HG02759 (cell line): ENCODE results near the gene GRIN2A.
A peak's percentile ranks its signal among the peaks of the same experiment; 100 is the strongest.

Source experiments
- ATAC-seq: cut with Tn5 transposase; IDR thresholded peaks from one replicate; pipeline ENCODE4 v1.9.1; 2021; ENCODE audit warnings: mild to moderate bottlenecking, moderate library complexity; ENCODE audit not compliant: unreplicated experiment

Gene GRIN2A

GRCh38 chr16:10182222-10183053, at the start of gene GRIN2A:
TSS of gene GRIN2A (minus strand) at chr16:10182428. CDS start at chr16:10180411, 2,017 bp downstream.
- peak; percentile 37 for ATAC-seq

GRCh38 chr16:10231563-10231962, 49.3 kb upstream of the GRIN2A start:
- no peak for ATAC-seq

- no peak for ATAC-seq
These were observed 46.6 kb upstream of the GRIN2A start for GRCh38 chr16:10228779-10229178.

GRCh38 chr16:10226987-10227306, 44.7 kb upstream of the GRIN2A start:
- no peak for ATAC-seq

GRCh38 chr16:10226141-10226986, 44.1 kb upstream of the GRIN2A start:
- no peak for ATAC-seq

- no peak for ATAC-seq
These were observed 43.4 kb upstream of the GRIN2A start for GRCh38 chr16:10225653-10226052.

- no peak for ATAC-seq
These were observed 42.6 kb upstream of the GRIN2A start for GRCh38 chr16:10224850-10225249.

- no peak for ATAC-seq
These were observed 38.7 kb upstream of the GRIN2A start for GRCh38 chr16:10220942-10221341.

- ATAC-seq: no peak
These were observed 37.5 kb upstream of the GRIN2A start for GRCh38 chr16:10219742-10220141.

- ATAC-seq: no peak
These were observed 36.4 kb upstream of the GRIN2A start for GRCh38 chr16:10218490-10219206.

- no peak for ATAC-seq
These were observed 31.5 kb upstream of the GRIN2A start for GRCh38 chr16:10213748-10214147.

GRCh38 chr16:10210944-10211343, 28.7 kb upstream of the GRIN2A start:
- ATAC-seq: no peak

GRCh38 chr16:10206865-10207264, 24.6 kb upstream of the GRIN2A start:
- ATAC-seq: no peak

- no peak for ATAC-seq
These were observed 24.0 kb upstream of the GRIN2A start for GRCh38 chr16:10206215-10206614.

GRCh38 chr16:10205688-10206087, 23.5 kb upstream of the GRIN2A start:
- no peak for ATAC-seq

GRCh38 chr16:10202649-10203048, 20.4 kb upstream of the GRIN2A start:
- ATAC-seq: no peak

GRCh38 chr16:10200637-10201586, 18.7 kb upstream of the GRIN2A start:
- no peak for ATAC-seq

- ATAC-seq: no peak
These were observed 14.8 kb upstream of the GRIN2A start for GRCh38 chr16:10196999-10197398.

GRCh38 chr16:10191096-10191495, 8.9 kb upstream of the GRIN2A start:
- no peak for ATAC-seq

GRCh38 chr16:10189861-10190390, 7.7 kb upstream of the GRIN2A start:
- ATAC-seq: no peak
